Lower leg skin (tissue), 3 donors: ENCODE results near the gene TUBA4B.

Experiments used
- CTCF ChIP-seq, 3 donors: fragments of 450-650 bp; IDR thresholded peaks; one replicate each; pipeline ENCODE4 v1.5.1; 2016; ENCODE audit warnings: antibody characterized with exemption in 3 of 3, mild to moderate bottlenecking in 3 of 3, moderate library complexity in 2 of 3
- POLR2A ChIP-seq, 2 donors: fragments of 450-650 bp; IDR thresholded peaks; one replicate each; pipeline ENCODE4 v1.6.1; 2016 to 2017; ENCODE audit warnings: antibody characterized with exemption in 2 of 2, mild to moderate bottlenecking in 1 of 2, moderate library complexity in 1 of 2

DNA sequence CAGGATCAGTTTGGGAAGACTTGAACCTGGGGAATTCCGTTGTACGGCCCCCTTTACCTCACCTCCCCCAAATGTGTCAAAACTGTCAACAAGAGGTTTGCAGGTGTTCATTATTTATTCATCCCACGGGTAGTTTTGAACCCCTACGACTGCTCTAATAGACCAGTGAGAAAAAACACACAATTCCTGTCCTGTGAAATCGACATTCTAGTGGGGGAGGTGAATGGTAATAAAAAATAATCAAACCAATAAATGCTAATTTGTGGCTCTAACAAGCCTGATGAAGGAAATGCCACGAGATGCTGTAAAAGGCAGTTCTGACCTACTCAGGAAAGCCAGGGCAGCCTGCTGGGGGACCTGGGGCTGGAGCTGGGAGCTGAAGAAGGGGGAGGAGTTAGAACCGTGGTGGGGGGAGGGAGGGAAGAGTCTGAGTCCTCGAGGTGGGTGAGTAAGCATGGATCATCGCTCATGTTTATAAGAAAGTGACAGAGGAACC, 25.7 kb downstream of the TUBA4B start:
- TF ChIP-seq POLR2A (IDR thresholded peaks at IDR 0.05), result no peak
- no peak for TF ChIP-seq CTCF (IDR thresholded peaks at IDR 0.05)
